Activated naive CD8-positive, alpha-beta T cell treated with anti-CD3 and anti-CD28 coated beads for 36 hours (primary cell): ENCODE data around the gene MBD3. TPM values are rescaled to one million over a fixed set of nuclear protein-coding genes. Genes with fewer than 3 reads are reported as not detected.
"Not testable (repeated sequence)": the region's sequence is repeated elsewhere in the genome, so short reads cannot be mapped to it uniquely, and the experiment has no call there.

Experiments
- DNase-seq: peaks from one replicate; pipeline ENCODE4 v3.0.0; 2021
- H3K27ac Mint-ChIP-seq: one replicate; pipeline ENCODE4 v1.8.0; 2022; ENCODE audit warnings: mild to moderate bottlenecking, moderate library complexity, mixed read lengths
- H3K27me3 Mint-ChIP-seq: one replicate; pipeline ENCODE4 v1.8.0; 2022; ENCODE audit warnings: mild to moderate bottlenecking, mixed read lengths
- H3K36me3 Mint-ChIP-seq: one replicate; pipeline ENCODE4 v1.8.0; 2021; ENCODE audit warnings: mild to moderate bottlenecking, mixed read lengths
- H3K4me1 Mint-ChIP-seq: one replicate; pipeline ENCODE4 v1.8.0; 2021; ENCODE audit warnings: mixed read lengths
- H3K4me3 Mint-ChIP-seq: one replicate; pipeline ENCODE4 v1.8.0; 2022; ENCODE audit warnings: mild to moderate bottlenecking, moderate library complexity, mixed read lengths
- H3K9me3 Mint-ChIP-seq: one replicate; pipeline ENCODE4 v1.8.0; 2022; ENCODE audit warnings: mixed read lengths
- total RNA-seq, 2 experiments: library from RNA; stranded (reverse); gene quantifications; one replicate each; pipeline ENCODE4 v1.2.3, GENCODE V29; 2021

Gene MBD3
- total RNA-seq, 2 experiments from 2014 or later, result 111 to 117 TPM

- H3K4me1 Mint-ChIP-seq, result no peaks in the 10 kb centered on the region
- DNase-seq, result no peak
- no peaks in the 10 kb centered on the region for H3K36me3 Mint-ChIP-seq
- H3K27ac Mint-ChIP-seq, result no peak overlapping the region
- H3K4me3 Mint-ChIP-seq, result no peak overlapping the region
- no peaks in the 10 kb centered on the region for H3K27me3 Mint-ChIP-seq
- no peaks in the 10 kb centered on the region for H3K9me3 Mint-ChIP-seq
Observed at GRCh38 chr19:1558552-1558951, 34.1 kb downstream of the MBD3 start.

GRCh38 chr19:1556390-1557070 lies 36.1 kb downstream of the MBD3 start:
- Mint-ChIP-seq H3K27ac (no peak overlapping the region), H3K9me3 (no peaks in the 10 kb centered on the region), H3K4me3 (no peak overlapping the region), H3K36me3 (no peaks in the 10 kb centered on the region), H3K4me1 (no peaks in the 10 kb centered on the region), H3K27me3 (peaks cover 7% of the 10 kb centered on the region)
- DNase-seq, result no peak

GRCh38 chr19:1555487-1556389 lies 36.9 kb downstream of the MBD3 start:
- no peaks in the 10 kb centered on the region for H3K36me3 Mint-ChIP-seq
- DNase-seq, result no peak
- no peaks in the 10 kb centered on the region for H3K9me3 Mint-ChIP-seq
- H3K4me3 Mint-ChIP-seq, result no peak overlapping the region
- H3K4me1 Mint-ChIP-seq, result no peaks in the 10 kb centered on the region
- H3K27me3 Mint-ChIP-seq, result peaks cover 9% of the 10 kb centered on the region
- no peak overlapping the region for H3K27ac Mint-ChIP-seq

GRCh38 chr19:1554968-1555367 lies 37.7 kb downstream of the MBD3 start:
- H3K4me3 Mint-ChIP-seq, result no peak overlapping the region
- H3K9me3 Mint-ChIP-seq, result no peaks in the 10 kb centered on the region
- no peaks in the 10 kb centered on the region for H3K4me1 Mint-ChIP-seq
- no peak for DNase-seq
- H3K27ac Mint-ChIP-seq, result no peak overlapping the region
- peaks cover 9% of the 10 kb centered on the region for H3K27me3 Mint-ChIP-seq
- H3K36me3 Mint-ChIP-seq, result no peaks in the 10 kb centered on the region

GRCh38 chr19:1553415-1553814 lies 39.2 kb downstream of the MBD3 start:
- Mint-ChIP-seq H3K36me3 (no peaks in the 10 kb centered on the region), H3K9me3 (no peaks in the 10 kb centered on the region), H3K27me3 (peaks cover 9% of the 10 kb centered on the region), H3K4me3 (no peak overlapping the region), H3K27ac (no peak overlapping the region), H3K4me1 (no peaks in the 10 kb centered on the region)
- DNase-seq, result no peak

- Mint-ChIP-seq H3K4me1 (no peaks in the 10 kb centered on the region), H3K36me3 (no peaks in the 10 kb centered on the region), H3K27ac (no peak overlapping the region), H3K27me3 (peaks cover 18% of the 10 kb centered on the region), H3K4me3 (no peak overlapping the region), H3K9me3 (no peaks in the 10 kb centered on the region)
- no peak for DNase-seq
Observed at GRCh38 chr19:1551068-1552040, 41.3 kb downstream of the MBD3 start.

GRCh38 chr19:1549332-1549945 lies 43.2 kb downstream of the MBD3 start:
- Mint-ChIP-seq H3K36me3 (no peaks in the 10 kb centered on the region), H3K27ac (no peak overlapping the region), H3K4me3 (no peak overlapping the region), H3K4me1 (no peaks in the 10 kb centered on the region), H3K27me3 (peaks cover 37% of the 10 kb centered on the region), H3K9me3 (no peaks in the 10 kb centered on the region)
- DNase-seq, result no peak

- H3K36me3 Mint-ChIP-seq, result no peaks in the 10 kb centered on the region
- no peak overlapping the region for H3K4me3 Mint-ChIP-seq
- no peak overlapping the region for H3K27ac Mint-ChIP-seq
- no peak for DNase-seq
- peaks cover 49% of the 10 kb centered on the region for H3K27me3 Mint-ChIP-seq
- H3K4me1 Mint-ChIP-seq, result no peaks in the 10 kb centered on the region
- no peaks in the 10 kb centered on the region for H3K9me3 Mint-ChIP-seq
Observed at GRCh38 chr19:1540365-1540925, 52.2 kb downstream of the MBD3 start.

- not testable (repeated sequence) for DNase-seq, H3K36me3 Mint-ChIP-seq, H3K27ac Mint-ChIP-seq, H3K4me3 Mint-ChIP-seq, H3K4me1 Mint-ChIP-seq, H3K9me3 Mint-ChIP-seq
- H3K27me3 Mint-ChIP-seq, result peaks cover 45% of the 10 kb centered on the region
Observed at GRCh38 chr19:1539749-1540148, 52.9 kb downstream of the MBD3 start.

- no peaks in the 10 kb centered on the region for H3K4me1 Mint-ChIP-seq
- H3K27ac Mint-ChIP-seq, result no peak overlapping the region
- DNase-seq, result no peak
- H3K36me3 Mint-ChIP-seq, result no peaks in the 10 kb centered on the region
- no peak overlapping the region for H3K4me3 Mint-ChIP-seq
- peaks cover 37% of the 10 kb centered on the region for H3K27me3 Mint-ChIP-seq
- H3K9me3 Mint-ChIP-seq, result no peaks in the 10 kb centered on the region
Observed at GRCh38 chr19:1538978-1539377, 53.7 kb downstream of the MBD3 start.

GRCh38 chr19:1535699-1536098 lies 57.0 kb downstream of the MBD3 start:
- not testable (repeated sequence) for DNase-seq, H3K4me1 Mint-ChIP-seq, H3K27ac Mint-ChIP-seq, H3K9me3 Mint-ChIP-seq, H3K4me3 Mint-ChIP-seq, H3K36me3 Mint-ChIP-seq
- H3K27me3 Mint-ChIP-seq, result peaks cover 30% of the 10 kb centered on the region

GRCh38 chr19:1534972-1535371 lies 57.7 kb downstream of the MBD3 start:
- no peaks in the 10 kb centered on the region for H3K36me3 Mint-ChIP-seq
- no peak overlapping the region for H3K4me3 Mint-ChIP-seq
- H3K4me1 Mint-ChIP-seq, result no peaks in the 10 kb centered on the region
- no peak for DNase-seq
- peaks cover 29% of the 10 kb centered on the region for H3K27me3 Mint-ChIP-seq
- H3K9me3 Mint-ChIP-seq, result no peaks in the 10 kb centered on the region
- no peak overlapping the region for H3K27ac Mint-ChIP-seq

- no peak overlapping the region for H3K4me3 Mint-ChIP-seq
- no peaks in the 10 kb centered on the region for H3K36me3 Mint-ChIP-seq
- H3K9me3 Mint-ChIP-seq, result no peaks in the 10 kb centered on the region
- H3K27ac Mint-ChIP-seq, result no peak overlapping the region
- peaks cover 29% of the 10 kb centered on the region for H3K27me3 Mint-ChIP-seq
- no peaks in the 10 kb centered on the region for H3K4me1 Mint-ChIP-seq
- DNase-seq, result no peak
Observed at GRCh38 chr19:1533510-1534150, 59.0 kb downstream of the MBD3 start.

- Mint-ChIP-seq H3K36me3 (no peaks in the 10 kb centered on the region), H3K27me3 (peaks cover 31% of the 10 kb centered on the region), H3K9me3 (no peaks in the 10 kb centered on the region), H3K4me3 (no peak overlapping the region), H3K4me1 (no peaks in the 10 kb centered on the region), H3K27ac (no peak overlapping the region)
- DNase-seq, result no peak
Observed at GRCh38 chr19:1532003-1532402, 60.7 kb downstream of the MBD3 start.
